ENCODE measurements around the gene RPN2. TPM values are rescaled to one million over a fixed set of nuclear protein-coding genes. Genes with fewer than 3 reads are reported as not detected.
A peak's percentile ranks its signal among the peaks of the same experiment; 100 is the strongest.

The RPN2 gene
- total and polyA plus RNA-seq, 9 of the 15 experiments (the other 6 are each of a cell fraction or from before 2014, with no cell fraction given): 168 to 548 (median 325) TPM

- H3K36me3 ChIP-seq (ENCODE audit: control insufficient read depth, insufficient read depth, low read length): peaks cover 56% of the 10 kb centered on the region
- WGBS (ENCODE audit: insufficient coverage, low coverage, missing lambda C conversion rate): 74% methylated on average over 8 of the region's 16 CpGs
- H3K79me2 ChIP-seq (ENCODE audit: control insufficient read depth, insufficient read depth, low read length): no peaks in the 10 kb centered on the region
- in situ Hi-C loops (cut with MboI) (no loop called here), intact Hi-C loops (cut with micrococcal nuclease) (no loop called here)
- no peaks in the 10 kb centered on the region for H3K27me3 ChIP-seq (ENCODE audit: control insufficient read depth in 2 of 2, insufficient read depth in 2 of 2, low read length in 2 of 2)
- H3K4me3 ChIP-seq: no peak overlapping the region
- peak; percentile 17 to 48 (median 25); a peak in 2 of 6 replicates for TF ChIP-seq CTCF (IDR thresholded peaks at IDR 0.05 in 2 of 3, conservative IDR thresholded peaks at IDR 0.05 in 1 of 3; ENCODE audit: insufficient read depth in 2 of 3, low read depth in 1 of 3, low read length in 3 of 3)
- no peak for TF ChIP-seq ZNF165 (CRISPR knock-in tag; IDR thresholded peaks at IDR 0.05; ENCODE audit: borderline replicate concordance)
- no peak for DNase-seq (ENCODE audit: extremely low read depth in 1 of 4, low spot score in 3 of 4)
- BruUV-seq (replicated peaks): no TSS peak
- POLR2A ChIA-PET: interaction anchor here (1.3 kb wide), 2 partner anchors 8 to 17 kb away, joined by 3 read pairs; no protein-coding TSS in a partner anchor
- no peak overlapping the region for H3K4me2 ChIP-seq (ENCODE audit: insufficient read depth, low read length)
- no peaks in the 10 kb centered on the region for H3K9me3 ChIP-seq (replicated peaks; ENCODE audit: control insufficient read depth, insufficient read depth, low read depth, low read length)
- no peaks in the 10 kb centered on the region for H4K20me1 ChIP-seq (replicated peaks; ENCODE audit: control insufficient read depth, insufficient read depth, low read length)
- H3K27ac ChIP-seq (ENCODE audit: extremely low read depth, low read depth, low read length): no peak overlapping the region
- peak; percentile 71 for ATAC-seq
- no peaks in the 10 kb centered on the region for H3K9me1 ChIP-seq (ENCODE audit: control insufficient read depth, insufficient read depth, low read length)
- CTCF ChIA-PET (ENCODE audit: low intra/inter-chr PET ratio): no interaction called here
- H2AFZ ChIP-seq (ENCODE audit: low read depth, low read length): no peak overlapping the region
- FAIRE-seq: no peak
- H3K4me1 ChIP-seq (replicated peaks in 1 of 2; ENCODE audit: control insufficient read depth in 2 of 2, insufficient read depth in 2 of 2, low read length in 2 of 2): no peaks in the 10 kb centered on the region
- peak overlapping the region in 1 of 2 experiments; percentile 40; a peak in 1 of 4 replicates for H3K9ac ChIP-seq (ENCODE audit: insufficient read depth in 1 of 2, low read depth in 2 of 2, low read length in 2 of 2)
These were observed 64.2 kb downstream of the RPN2 start for GRCh38 chr20:37243076-37243936.
